Adrenal gland (tissue), 5 donors: ENCODE results near the gene FGFR4.

ENCODE experiments used
- POLR2A ChIP-seq, 2 donors: fragments of 450-650 bp; IDR thresholded peaks; one replicate each; pipeline ENCODE4 v1.6.1; 2017; ENCODE audit warnings: antibody characterized with exemption in 2 of 2, mild to moderate bottlenecking in 2 of 2, moderate library complexity in 1 of 2
- TF ChIP-seq, protein P1 (sequence below), 6 experiments: fragments of 450-650 bp in 4 of 6; fragments of 200-600 bp in 2 of 6; sonication (generic) in 1 of 6; IDR thresholded peaks; 1 replicate in 5 of 6; 2 replicates in 1 of 6; pipeline versions ENCODE4 v1.5.1 to v1.8.0; 2016 to 2021; ENCODE audit warnings: antibody characterized with exemption in 6 of 6, mild to moderate bottlenecking in 2 of 6, moderate library complexity in 1 of 6
- donor health status: DM: no; HTN: no; CAD: no.

DNA sequence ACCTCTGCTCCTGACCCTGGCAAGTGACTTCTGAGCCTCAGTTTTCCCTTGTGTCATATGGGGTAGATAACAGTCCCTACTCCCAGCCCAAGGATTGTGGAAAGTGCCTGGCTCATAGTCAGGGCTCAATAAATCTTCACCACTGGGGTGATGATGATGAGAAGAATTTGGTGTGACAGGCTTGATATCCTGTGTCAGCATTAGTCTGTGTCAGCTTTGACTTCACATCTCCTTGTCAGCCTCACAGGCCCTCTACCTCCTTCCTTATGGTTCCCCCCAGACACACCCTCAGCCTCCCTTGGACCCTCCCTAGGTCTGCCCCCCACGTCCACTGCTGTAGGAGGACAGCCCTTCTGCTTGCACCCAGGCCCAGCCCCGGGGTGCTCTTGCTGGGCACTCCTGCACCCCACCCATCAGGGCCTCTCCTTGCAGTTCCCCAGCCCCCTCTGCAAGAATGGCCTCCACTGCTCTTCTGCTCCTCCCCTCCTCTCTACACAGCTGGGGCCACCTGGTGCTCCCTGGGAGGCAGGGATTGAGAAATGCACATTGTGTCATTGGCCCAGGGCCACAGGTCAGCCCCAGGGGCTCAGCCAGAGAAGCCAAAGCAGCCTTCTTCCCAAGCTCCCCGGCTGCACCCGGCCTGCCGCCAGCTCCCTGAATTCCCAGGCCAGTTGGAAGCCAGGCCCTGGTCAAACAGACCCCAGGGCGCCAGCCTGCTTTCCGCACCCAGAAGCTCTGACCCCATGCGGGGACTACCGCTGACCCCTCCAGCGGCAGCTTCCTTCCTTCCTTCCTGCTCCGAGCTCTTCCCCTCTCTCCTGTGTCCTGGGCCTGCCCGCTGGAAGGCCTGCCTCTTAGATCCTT, 7.7 kb downstream of the FGFR4 start:
- TF ChIP-seq, protein P1, sequence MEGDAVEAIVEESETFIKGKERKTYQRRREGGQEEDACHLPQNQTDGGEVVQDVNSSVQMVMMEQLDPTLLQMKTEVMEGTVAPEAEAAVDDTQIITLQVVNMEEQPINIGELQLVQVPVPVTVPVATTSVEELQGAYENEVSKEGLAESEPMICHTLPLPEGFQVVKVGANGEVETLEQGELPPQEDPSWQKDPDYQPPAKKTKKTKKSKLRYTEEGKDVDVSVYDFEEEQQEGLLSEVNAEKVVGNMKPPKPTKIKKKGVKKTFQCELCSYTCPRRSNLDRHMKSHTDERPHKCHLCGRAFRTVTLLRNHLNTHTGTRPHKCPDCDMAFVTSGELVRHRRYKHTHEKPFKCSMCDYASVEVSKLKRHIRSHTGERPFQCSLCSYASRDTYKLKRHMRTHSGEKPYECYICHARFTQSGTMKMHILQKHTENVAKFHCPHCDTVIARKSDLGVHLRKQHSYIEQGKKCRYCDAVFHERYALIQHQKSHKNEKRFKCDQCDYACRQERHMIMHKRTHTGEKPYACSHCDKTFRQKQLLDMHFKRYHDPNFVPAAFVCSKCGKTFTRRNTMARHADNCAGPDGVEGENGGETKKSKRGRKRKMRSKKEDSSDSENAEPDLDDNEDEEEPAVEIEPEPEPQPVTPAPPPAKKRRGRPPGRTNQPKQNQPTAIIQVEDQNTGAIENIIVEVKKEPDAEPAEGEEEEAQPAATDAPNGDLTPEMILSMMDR (IDR thresholded peaks at IDR 0.05), result no peak
- TF ChIP-seq POLR2A (IDR thresholded peaks at IDR 0.05), result no peak
